CD4-positive, alpha-beta T cell (primary cell): Measurements from ENCODE around the gene SLC9A5. TPM values are rescaled to one million over a fixed set of nuclear protein-coding genes. Genes with fewer than 3 reads are reported as not detected.

Experiments
- ATAC-seq: fragments of 200-7000 bp; cut with Tn5 transposase; one replicate; pipeline ENCODE4 v1.10.0; 2022; ENCODE audit warnings: mild to moderate bottlenecking; ENCODE audit not compliant: poor library complexity
- CTCF ChIA-PET: fragments of 350-600 bp; sonication (Branson Sonifier 250); formaldehyde crosslinking; loops from one replicate; lab custom pipeline; 2021; ENCODE audit warnings: antibody characterized with exemption, inconsistent platforms; lab: Charles Lee
- POLR2A ChIA-PET: fragments of 350-600 bp; sonication (Branson Sonifier 250); formaldehyde crosslinking; loops from one replicate; lab custom pipeline; 2021; ENCODE audit warnings: antibody characterized with exemption, inconsistent platforms; lab: Charles Lee
- DNase-seq, 14 experiments: peaks; one replicate each; pipeline ENCODE4 v3.0.0-alpha.2; 2013 to 2020; ENCODE audit warnings: mixed read lengths in 2 of 14
- H3K27ac ChIP-seq, 2 donors: one replicate each; pipeline versions ENCODE4 v1.5.1 to v1.7.0; 2013; ENCODE audit warnings: low read length in 2 of 2, low read depth in 1 of 2, mild to moderate bottlenecking in 1 of 2
- H3K27me3 ChIP-seq, 2 experiments: 1 replicate in 1 of 2; 2 replicates in 1 of 2; pipeline versions ENCODE4 v1.6.1 to v1.7.0; 2013; ENCODE audit warnings: low read length in 2 of 2, control low read depth in 1 of 2, mild to moderate bottlenecking in 1 of 2, moderate library complexity in 1 of 2; ENCODE audit not compliant: insufficient read depth in 2 of 2, control insufficient read depth in 1 of 2
- H3K36me3 ChIP-seq: one replicate; pipeline ENCODE4 v1.6.1; 2013; ENCODE audit warnings: low read length, control low read depth; ENCODE audit not compliant: insufficient read depth
- H3K4me1 ChIP-seq: one replicate; pipeline ENCODE4 v1.6.1; 2013; ENCODE audit warnings: low read length, control low read depth; ENCODE audit not compliant: insufficient read depth
- H3K4me3 ChIP-seq: one replicate; pipeline ENCODE4 v1.5.1; 2013; ENCODE audit warnings: mild to moderate bottlenecking, low read length, moderate library complexity
- H3K9me3 ChIP-seq, 2 experiments: 1 replicate in 1 of 2; 2 replicates in 1 of 2; pipeline versions ENCODE4 v1.6.1 to v1.7.0; 2013; ENCODE audit warnings: low read length in 2 of 2, mild to moderate bottlenecking in 2 of 2, control low read depth in 1 of 2, moderate library complexity in 1 of 2; ENCODE audit not compliant: control insufficient read depth in 1 of 2, insufficient read depth in 1 of 2
- H3K27ac Mint-ChIP-seq: one replicate; pipeline ENCODE4 v1.8.0; 2020; ENCODE audit warnings: mixed read lengths
- H3K27me3 Mint-ChIP-seq: one replicate; pipeline ENCODE4 v1.8.0; 2021; ENCODE audit warnings: mixed read lengths
- H3K36me3 Mint-ChIP-seq: one replicate; pipeline ENCODE4 v1.8.0; 2021; ENCODE audit warnings: low read depth, mixed read lengths
- H3K4me1 Mint-ChIP-seq: one replicate; pipeline ENCODE4 v1.8.0; 2021; ENCODE audit warnings: low read depth, mixed read lengths
- H3K4me3 Mint-ChIP-seq: one replicate; pipeline ENCODE4 v1.8.0; 2020; ENCODE audit warnings: mild to moderate bottlenecking, mixed read lengths
- H3K9me3 Mint-ChIP-seq: one replicate; pipeline ENCODE4 v1.8.0; 2020; ENCODE audit warnings: mixed read lengths
- CTCF ChIP-seq: fragments of 200-600 bp; IDR thresholded peaks from one replicate; pipeline ENCODE4 v1.8.0; 2022; ENCODE audit warnings: antibody characterized with exemption, mild to moderate bottlenecking
- intact Hi-C, 2 experiments: fragments of 100-400 bp; cut with DNase I in 1 of 2; cut with micrococcal nuclease in 1 of 2; formaldehyde crosslinking; loops; one replicate each; pipeline versions ENCODE4 v1.15.1 to v1.9.0; 2023 to 2025; cut with DNase I, micrococcal nuclease
- total RNA-seq, 174 experiments: library from RNA in 2 of 174; stranded (reverse) in 2 of 174; gene quantifications; one replicate each; pipeline ENCODE4 v1.2.3 and lab custom pipeline; 2021 to 2026

SLC9A5 gene
- total RNA-seq, 2 experiments from 2014 or later: 3.1 TPM

DNA sequence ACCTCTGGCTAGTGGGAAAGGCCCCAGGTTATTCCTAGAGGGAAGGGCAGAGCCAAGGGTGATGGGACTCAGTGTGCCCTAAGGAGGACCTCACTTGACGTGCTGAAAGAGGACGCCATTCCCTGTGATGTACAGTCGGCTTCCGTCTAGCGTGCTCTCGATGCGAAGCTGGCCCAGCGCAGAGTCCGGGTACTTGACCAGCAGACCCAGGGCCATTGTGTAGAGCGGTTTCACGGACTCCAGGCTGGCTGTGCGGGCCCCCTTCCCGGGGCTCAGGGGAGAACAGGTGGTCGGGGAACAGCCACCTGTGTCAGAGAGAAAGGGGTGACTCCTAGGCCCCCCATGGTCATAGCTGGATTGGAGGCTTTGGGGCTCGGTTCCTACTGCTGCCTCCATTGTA, 50.5 kb downstream of the SLC9A5 start:
- H3K27ac ChIP-seq: no peak overlapping the region
- H3K36me3 Mint-ChIP-seq: no peaks in the 10 kb centered on the region
- peaks cover 0 to 5% of the 10 kb centered on the region in 2 experiments for H3K27me3 ChIP-seq
- intact Hi-C loops: no loop called here
- H3K4me3 Mint-ChIP-seq: no peak overlapping the region
- H3K4me1 ChIP-seq: no peaks in the 10 kb centered on the region
- TF ChIP-seq CTCF: no peak
- H3K4me1 Mint-ChIP-seq: no peaks in the 10 kb centered on the region
- H3K9me3 ChIP-seq: no peaks in the 10 kb centered on the region
- no peak overlapping the region for H3K27ac Mint-ChIP-seq
- no peak overlapping the region for H3K4me3 ChIP-seq
- DNase-seq (no peak), ATAC-seq (no peak)
- peaks cover 4% of the 10 kb centered on the region for H3K27me3 Mint-ChIP-seq
- no peaks in the 10 kb centered on the region for H3K36me3 ChIP-seq
- POLR2A ChIA-PET: no interaction called here
- H3K9me3 Mint-ChIP-seq: no peaks in the 10 kb centered on the region
- CTCF ChIA-PET: no interaction called here

DNA sequence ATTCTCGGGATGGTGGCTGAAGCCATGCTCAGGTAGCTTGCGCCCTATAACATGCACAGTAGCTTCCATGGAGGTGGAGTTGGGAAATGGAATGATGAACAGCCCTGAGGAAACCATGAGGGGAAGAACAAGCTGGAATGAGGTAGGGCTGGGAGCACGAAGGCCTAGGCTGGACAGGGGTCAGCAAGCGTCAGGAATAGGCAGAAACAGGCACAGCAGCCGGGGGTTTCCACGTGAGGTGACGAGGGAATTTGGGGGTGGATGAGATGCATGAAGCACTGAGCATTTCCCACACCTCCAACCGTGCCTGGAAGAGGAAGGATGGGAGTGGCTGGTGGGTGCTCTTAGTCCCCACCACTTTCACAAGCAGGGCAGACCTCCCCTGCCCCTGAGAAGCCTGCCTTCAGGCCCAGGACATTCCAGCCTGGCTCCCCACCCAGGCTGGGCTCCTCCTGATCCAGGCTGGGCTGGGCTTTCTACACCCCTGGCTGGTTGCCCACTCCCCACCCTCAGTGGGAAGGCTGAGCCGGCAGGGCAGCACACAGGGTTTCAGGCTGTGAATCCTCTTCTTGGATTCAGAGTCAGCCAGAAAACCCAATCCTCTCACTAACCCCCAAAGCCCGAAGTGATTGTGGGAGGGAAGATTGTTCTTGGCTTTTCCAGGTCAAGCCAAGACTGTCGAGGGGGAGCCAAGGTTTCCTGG, 52.5 kb downstream of the SLC9A5 start:
- no peaks in the 10 kb centered on the region for H3K36me3 Mint-ChIP-seq
- H3K27me3 ChIP-seq: peaks cover 0 to 5% of the 10 kb centered on the region in 2 experiments
- H3K9me3 ChIP-seq: no peaks in the 10 kb centered on the region
- ATAC-seq (no peak), DNase-seq (no peak)
- no peak overlapping the region for H3K4me3 Mint-ChIP-seq
- H3K4me1 Mint-ChIP-seq: no peaks in the 10 kb centered on the region
- no peaks in the 10 kb centered on the region for H3K9me3 Mint-ChIP-seq
- H3K27ac ChIP-seq: no peak overlapping the region
- no peak for TF ChIP-seq CTCF
- ChIA-PET CTCF (no interaction called here), POLR2A (no interaction called here)
- intact Hi-C loops: no loop called here
- no peaks in the 10 kb centered on the region for H3K4me1 ChIP-seq
- H3K36me3 ChIP-seq: no peaks in the 10 kb centered on the region
- H3K27ac Mint-ChIP-seq: no peak overlapping the region
- peaks cover 4% of the 10 kb centered on the region for H3K27me3 Mint-ChIP-seq
- H3K4me3 ChIP-seq: no peak overlapping the region

- Histone ChIP-seq H3K4me3 (no peak overlapping the region), H3K36me3 (no peaks in the 10 kb centered on the region), H3K9me3 (no peaks in the 10 kb centered on the region), H3K27me3 (peaks cover 0 to 5% of the 10 kb centered on the region in 2 experiments), H3K4me1 (no peaks in the 10 kb centered on the region), H3K27ac (no peak overlapping the region)
- Mint-ChIP-seq H3K4me1 (no peaks in the 10 kb centered on the region), H3K4me3 (no peak overlapping the region), H3K9me3 (no peaks in the 10 kb centered on the region), H3K27me3 (peaks cover 4% of the 10 kb centered on the region), H3K27ac (no peak overlapping the region), H3K36me3 (no peaks in the 10 kb centered on the region)
- no peak for ATAC-seq
- ChIA-PET CTCF (no interaction called here), POLR2A (no interaction called here)
- intact Hi-C loops: no loop called here
- TF ChIP-seq CTCF: no peak
- DNase-seq: no peak
Observed at GRCh38 chr16:67302076-67302475, 53.3 kb downstream of the SLC9A5 start.
